ENCODE data around the gene PGRMC1. TPM values are rescaled to one million over a fixed set of nuclear protein-coding genes. Genes with fewer than 3 reads are reported as not detected.
A peak's percentile ranks its signal among the peaks of the same experiment; 100 is the strongest.

PGRMC1 gene
- 121 and 126 TPM in 2 replicates for total RNA-seq (2022)
- percentile 82 among the genes with signal in this experiment for Bru-seq, nascent RNA
- percentile 96 among the genes with signal in this experiment for BruChase-seq, experiment 1, labeled RNA remaining after a 6-hour chase
- percentile 88 among the genes with signal in this experiment for BruChase-seq, experiment 2, labeled RNA remaining after a 2-hour chase
- long read RNA-seq, transcript PGRMC1-201 (3 exons, 1,911 nt), result major isoform, 222 of 240 reads
- long read RNA-seq, partial matches to known transcripts, result 16 of 240 reads
- long read RNA-seq, other reads (novel, unspliced or antisense), result 2 of 240 reads

DNA sequence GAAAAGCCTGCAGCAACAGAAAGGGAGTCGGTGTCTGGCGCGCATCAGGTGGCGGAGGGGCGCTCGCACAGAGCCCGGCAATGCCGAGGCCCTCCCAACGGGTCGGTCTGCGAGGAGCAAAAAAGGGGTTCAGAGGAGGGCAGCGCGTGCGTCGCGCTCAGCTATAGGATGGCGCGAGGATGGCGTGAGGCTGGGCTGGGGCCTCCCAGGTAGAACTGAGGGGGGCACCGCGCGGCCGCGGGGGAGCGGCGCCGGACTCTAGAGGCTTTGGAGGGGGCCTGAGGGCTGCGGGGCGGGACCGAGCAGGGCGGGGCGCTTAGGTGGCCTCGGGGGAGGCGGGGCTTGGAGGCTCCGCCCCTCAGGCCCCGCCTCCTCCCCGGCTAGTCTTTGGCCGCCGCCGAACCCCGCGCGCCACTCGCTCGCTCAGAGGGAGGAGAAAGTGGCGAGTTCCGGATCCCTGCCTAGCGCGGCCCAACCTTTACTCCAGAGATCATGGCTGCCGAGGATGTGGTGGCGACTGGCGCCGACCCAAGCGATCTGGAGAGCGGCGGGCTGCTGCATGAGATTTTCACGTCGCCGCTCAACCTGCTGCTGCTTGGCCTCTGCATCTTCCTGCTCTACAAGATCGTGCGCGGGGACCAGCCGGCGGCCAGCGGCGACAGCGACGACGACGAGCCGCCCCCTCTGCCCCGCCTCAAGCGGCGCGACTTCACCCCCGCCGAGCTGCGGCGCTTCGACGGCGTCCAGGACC, at the start of gene PGRMC1:
PGRMC1 (plus strand) TSS at position 414 of the 751 bp plus-strand sequence; CDS start at position 493, 79 bp downstream.
- Mint-ChIP-seq H3K4me3 (ENCODE audit: low read depth, unreplicated experiment) (peak within 1 kb of the TSS; percentile 87), H3K36me3 (ENCODE audit: insufficient read depth, unreplicated experiment) (peaks cover 25% of the 10 kb centered on the region), H3K27me3 (ENCODE audit: unreplicated experiment) (peaks cover 32% of the 10 kb centered on the region), H3K27ac (ENCODE audit: unreplicated experiment) (peak within 1 kb of the TSS; percentile 78), H3K9me3 (ENCODE audit: low read depth, unreplicated experiment) (no peaks in the 10 kb centered on the region), H3K4me1 (ENCODE audit: low read depth, unreplicated experiment) (peaks cover 32% of the 10 kb centered on the region)
- TSS peak; percentile 58 for BruUV-seq (replicated peaks)
- intact Hi-C loops (cut with micrococcal nuclease; ENCODE audit: unreplicated experiment), result loop anchor here (2.0 kb wide), 1 partner anchor 75 kb away; no protein-coding TSS in a partner anchor
- CTCF ChIA-PET, result no interaction called here
- peak; percentile 83 for DNase-seq
- TF ChIP-seq, protein P1, sequence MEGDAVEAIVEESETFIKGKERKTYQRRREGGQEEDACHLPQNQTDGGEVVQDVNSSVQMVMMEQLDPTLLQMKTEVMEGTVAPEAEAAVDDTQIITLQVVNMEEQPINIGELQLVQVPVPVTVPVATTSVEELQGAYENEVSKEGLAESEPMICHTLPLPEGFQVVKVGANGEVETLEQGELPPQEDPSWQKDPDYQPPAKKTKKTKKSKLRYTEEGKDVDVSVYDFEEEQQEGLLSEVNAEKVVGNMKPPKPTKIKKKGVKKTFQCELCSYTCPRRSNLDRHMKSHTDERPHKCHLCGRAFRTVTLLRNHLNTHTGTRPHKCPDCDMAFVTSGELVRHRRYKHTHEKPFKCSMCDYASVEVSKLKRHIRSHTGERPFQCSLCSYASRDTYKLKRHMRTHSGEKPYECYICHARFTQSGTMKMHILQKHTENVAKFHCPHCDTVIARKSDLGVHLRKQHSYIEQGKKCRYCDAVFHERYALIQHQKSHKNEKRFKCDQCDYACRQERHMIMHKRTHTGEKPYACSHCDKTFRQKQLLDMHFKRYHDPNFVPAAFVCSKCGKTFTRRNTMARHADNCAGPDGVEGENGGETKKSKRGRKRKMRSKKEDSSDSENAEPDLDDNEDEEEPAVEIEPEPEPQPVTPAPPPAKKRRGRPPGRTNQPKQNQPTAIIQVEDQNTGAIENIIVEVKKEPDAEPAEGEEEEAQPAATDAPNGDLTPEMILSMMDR (IDR thresholded peaks at IDR 0.05; ENCODE audit: unreplicated experiment), result no peak

DNA sequence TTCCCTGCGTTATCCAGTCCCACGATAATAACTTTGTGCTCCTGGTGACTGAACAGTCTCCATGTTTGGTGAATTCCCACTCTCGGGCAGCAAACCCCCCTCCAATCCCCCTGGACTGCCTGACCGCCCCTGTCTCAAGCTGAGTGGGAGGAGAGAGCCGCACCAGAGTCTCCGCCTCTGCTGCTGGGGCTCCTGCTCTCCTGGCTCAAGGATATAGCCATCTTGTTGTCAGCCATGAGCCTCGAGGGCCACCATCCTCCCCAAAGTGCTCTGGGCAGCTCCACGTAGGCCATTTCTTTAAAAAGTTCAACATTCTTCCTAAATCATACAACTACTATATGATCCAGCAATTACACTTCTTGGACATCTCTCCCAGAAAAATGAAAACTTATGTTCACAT, 49.3 kb upstream of the PGRMC1 start:
- CTCF ChIA-PET, result no interaction called here
- TF ChIP-seq, protein P1 (IDR thresholded peaks at IDR 0.05; ENCODE audit: unreplicated experiment), result no peak
- H3K4me3 Mint-ChIP-seq (ENCODE audit: low read depth, unreplicated experiment), result no peak overlapping the region
- BruUV-seq (replicated peaks), result no TSS peak
- H3K9me3 Mint-ChIP-seq (ENCODE audit: low read depth, unreplicated experiment), result no peaks in the 10 kb centered on the region
- H3K27ac Mint-ChIP-seq (ENCODE audit: unreplicated experiment), result no peak overlapping the region
- peaks cover 33% of the 10 kb centered on the region for H3K27me3 Mint-ChIP-seq (ENCODE audit: unreplicated experiment)
- intact Hi-C loops (cut with micrococcal nuclease; ENCODE audit: unreplicated experiment), result no loop called here
- DNase-seq, result no peak
- H3K36me3 Mint-ChIP-seq (ENCODE audit: insufficient read depth, unreplicated experiment), result no peaks in the 10 kb centered on the region
- no peaks in the 10 kb centered on the region for H3K4me1 Mint-ChIP-seq (ENCODE audit: low read depth, unreplicated experiment)

DNA sequence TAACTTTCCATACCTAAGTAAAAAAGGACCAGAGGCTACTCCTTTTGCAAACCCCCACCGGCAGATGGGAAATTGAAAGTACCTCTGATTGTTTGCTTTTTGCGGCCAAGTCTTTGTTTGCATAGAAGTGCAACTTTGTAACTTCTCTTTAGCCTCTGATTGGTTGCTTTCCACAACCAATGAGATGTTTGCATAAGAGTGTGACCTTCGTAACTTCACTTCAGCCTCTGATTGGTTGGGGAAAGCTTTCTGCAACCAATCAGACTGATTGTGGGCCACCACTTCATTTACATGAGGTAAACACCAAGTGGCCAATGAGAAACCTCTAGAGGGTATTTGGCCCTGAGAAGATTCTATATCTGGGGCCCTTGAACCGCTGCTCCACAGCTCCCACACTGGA, 48.8 kb upstream of the PGRMC1 start:
- CTCF ChIA-PET, result interaction anchor here (0.7 kb wide), 1 partner anchor 15 kb away, joined by 4 read pairs; no protein-coding TSS in a partner anchor

DNA sequence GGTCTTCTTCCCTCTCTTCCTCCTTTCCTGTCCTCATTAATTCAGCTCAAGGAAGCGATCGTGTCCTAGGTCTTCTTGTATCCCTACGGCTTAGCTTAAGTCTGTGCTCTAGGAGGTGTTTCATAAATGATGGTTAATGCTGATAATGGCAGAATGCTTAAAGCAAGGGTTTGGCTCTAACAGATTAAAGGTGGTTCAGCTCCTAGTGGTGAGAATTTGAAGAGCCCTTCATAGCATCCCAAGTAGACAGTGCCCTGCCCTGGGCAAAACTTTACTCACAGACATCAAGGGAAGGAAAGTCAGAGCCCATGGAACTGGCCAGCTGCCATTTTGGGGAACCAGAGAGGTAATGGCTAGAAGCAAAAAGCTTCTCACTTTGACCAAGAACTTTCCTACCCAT, 47.0 kb upstream of the PGRMC1 start:
- intact Hi-C loops (cut with micrococcal nuclease; ENCODE audit: unreplicated experiment), result no loop called here
- DNase-seq, result no peak
- CTCF ChIA-PET, result no interaction called here
- TF ChIP-seq, protein P1 (IDR thresholded peaks at IDR 0.05; ENCODE audit: unreplicated experiment), result no peak
- no peaks in the 10 kb centered on the region for H3K9me3 Mint-ChIP-seq (ENCODE audit: low read depth, unreplicated experiment)
- BruUV-seq (replicated peaks), result no TSS peak
- no peaks in the 10 kb centered on the region for H3K4me1 Mint-ChIP-seq (ENCODE audit: low read depth, unreplicated experiment)
- H3K36me3 Mint-ChIP-seq (ENCODE audit: insufficient read depth, unreplicated experiment), result no peaks in the 10 kb centered on the region
- H3K4me3 Mint-ChIP-seq (ENCODE audit: low read depth, unreplicated experiment), result no peak overlapping the region
- peaks cover 46% of the 10 kb centered on the region for H3K27me3 Mint-ChIP-seq (ENCODE audit: unreplicated experiment)
- H3K27ac Mint-ChIP-seq (ENCODE audit: unreplicated experiment), result no peak overlapping the region

More for the DNA sequence above, 48.8 kb upstream of the PGRMC1 start:
- peaks cover 38% of the 10 kb centered on the region for H3K27me3 Mint-ChIP-seq (ENCODE audit: unreplicated experiment)
- no peaks in the 10 kb centered on the region for H3K36me3 Mint-ChIP-seq (ENCODE audit: insufficient read depth, unreplicated experiment)
- TF ChIP-seq, protein P1 (IDR thresholded peaks at IDR 0.05; ENCODE audit: unreplicated experiment), result no peak
- no peak overlapping the region for H3K4me3 Mint-ChIP-seq (ENCODE audit: low read depth, unreplicated experiment)
- intact Hi-C loops (cut with micrococcal nuclease; ENCODE audit: unreplicated experiment), result no loop called here
- no peak overlapping the region for H3K27ac Mint-ChIP-seq (ENCODE audit: unreplicated experiment)
- no TSS peak for BruUV-seq (replicated peaks)
- no peaks in the 10 kb centered on the region for H3K9me3 Mint-ChIP-seq (ENCODE audit: low read depth, unreplicated experiment)
- no peak for DNase-seq
- no peaks in the 10 kb centered on the region for H3K4me1 Mint-ChIP-seq (ENCODE audit: low read depth, unreplicated experiment)

Data from Calu3 (cell line).